HG03280 (cell line): Measurements from ENCODE around the gene MMADHC.
"Not testable (repeated sequence)": the region's sequence is repeated elsewhere in the genome, so short reads cannot be mapped to it uniquely, and the experiment has no call there.

Experiments used
- ATAC-seq: cut with Tn5 transposase; IDR thresholded peaks from one replicate; pipeline ENCODE4 v1.9.1; 2021; ENCODE audit warnings: mild to moderate bottlenecking, moderate library complexity; ENCODE audit not compliant: unreplicated experiment

The MMADHC gene

GRCh38 chr2:149595056-149595963 is 7.7 kb upstream of the MMADHC start:
- ATAC-seq: no peak

DNA sequence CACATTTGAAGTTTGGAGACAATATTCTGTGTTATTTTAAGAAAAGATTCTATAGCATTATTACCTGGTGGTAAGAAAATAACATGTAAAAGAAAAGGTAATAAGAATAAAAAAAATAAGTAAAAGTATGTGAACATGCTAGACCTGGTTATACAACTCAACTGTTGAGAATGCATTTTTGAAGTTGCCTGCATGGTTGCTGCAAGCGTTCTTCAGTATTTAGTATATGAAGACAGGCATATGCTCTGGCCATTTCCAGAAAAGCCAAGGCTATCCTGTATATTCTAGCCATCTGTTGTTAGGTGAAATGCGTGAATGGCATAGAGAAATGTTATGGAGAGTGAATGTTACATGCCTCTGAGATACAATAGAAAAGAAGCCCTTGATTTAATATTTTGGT is 6.8 kb upstream of the MMADHC start:
- ATAC-seq: no peak

GRCh38 chr2:149587950-149588487 is 444 bp upstream of the MMADHC start:
- peak; percentile 27 for ATAC-seq

DNA sequence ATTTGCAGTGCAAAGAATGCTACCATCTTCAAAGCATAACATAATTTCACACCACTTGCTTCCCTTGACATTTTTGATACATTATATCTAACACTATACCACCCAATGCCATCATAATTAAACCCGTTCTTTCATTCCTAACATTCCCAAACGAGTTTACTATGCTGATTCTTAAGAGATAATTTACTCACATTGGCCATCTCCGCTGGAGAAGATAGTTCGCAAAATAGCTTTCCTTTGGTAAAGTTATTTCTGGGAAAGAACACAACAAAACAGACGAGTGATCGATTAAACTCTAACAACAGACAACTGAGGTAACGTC is 716 bp downstream of the MMADHC start:
- no peak for ATAC-seq

- no peak for ATAC-seq
Observed at GRCh38 chr2:149586063-149586462, 1.5 kb downstream of the MMADHC start.

- ATAC-seq: no peak
Observed at GRCh38 chr2:149585166-149585885, 2.2 kb downstream of the MMADHC start.

DNA sequence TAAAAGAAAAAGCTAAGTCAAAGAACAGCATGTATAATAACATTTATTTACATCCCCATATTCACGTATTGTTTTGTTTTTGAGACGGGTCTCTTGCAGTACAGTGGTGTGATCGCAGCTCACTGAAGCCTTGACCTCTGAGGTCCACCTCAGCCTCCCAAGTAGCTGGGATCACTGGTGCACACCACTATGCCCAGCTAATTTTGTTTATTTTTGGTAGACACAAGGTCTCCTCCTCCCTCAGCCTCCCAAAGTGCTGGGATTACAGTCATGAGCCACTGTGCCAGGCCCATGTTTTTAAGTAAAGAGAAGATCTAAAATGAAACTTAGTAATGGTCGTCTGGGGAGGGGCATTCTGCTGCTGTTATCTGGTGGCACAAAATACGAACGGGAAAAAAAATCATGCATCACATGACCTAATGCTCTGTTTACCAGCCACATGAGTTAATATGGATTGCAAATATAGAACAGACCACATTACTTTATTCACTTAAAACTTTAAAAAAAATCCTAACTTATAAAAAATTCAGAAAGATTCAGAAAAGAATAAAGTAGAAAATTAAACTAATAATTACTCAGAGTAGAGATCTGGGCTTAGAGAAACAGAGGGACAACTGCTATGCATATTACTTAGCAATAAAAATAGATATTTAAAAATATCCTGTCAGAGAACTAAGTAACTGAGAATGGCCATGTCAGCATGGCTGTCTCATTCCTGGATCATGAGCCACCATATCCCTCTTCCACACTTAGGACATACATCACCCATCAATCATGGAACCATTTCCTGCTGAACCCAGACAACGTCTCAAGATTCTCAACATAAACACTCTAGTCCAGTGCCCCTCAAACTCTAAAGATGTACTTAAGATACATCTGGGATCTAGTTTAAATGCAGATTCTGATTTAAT is 7.3 kb downstream of the MMADHC start:
- no peak for ATAC-seq

DNA sequence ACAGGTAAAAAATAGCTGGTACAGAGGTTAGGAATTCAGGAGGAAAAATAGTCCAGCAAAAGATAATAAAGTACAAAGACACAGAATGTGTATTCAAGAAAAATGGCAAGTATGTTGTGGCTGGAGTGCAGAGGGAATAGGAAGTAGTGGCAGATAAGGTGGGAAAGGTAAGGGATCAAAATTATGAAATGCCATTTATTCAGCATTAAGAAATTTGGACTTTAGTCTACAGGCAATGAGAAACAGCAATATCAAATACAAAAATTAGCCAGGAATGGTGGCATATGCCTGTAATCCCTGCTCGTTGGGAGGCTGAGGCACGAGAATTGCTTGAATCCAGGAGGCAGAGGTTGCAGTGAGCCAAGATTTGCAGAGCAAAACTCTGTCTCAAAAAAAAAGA is 10.3 kb downstream of the MMADHC start:
- ATAC-seq: no peak

DNA sequence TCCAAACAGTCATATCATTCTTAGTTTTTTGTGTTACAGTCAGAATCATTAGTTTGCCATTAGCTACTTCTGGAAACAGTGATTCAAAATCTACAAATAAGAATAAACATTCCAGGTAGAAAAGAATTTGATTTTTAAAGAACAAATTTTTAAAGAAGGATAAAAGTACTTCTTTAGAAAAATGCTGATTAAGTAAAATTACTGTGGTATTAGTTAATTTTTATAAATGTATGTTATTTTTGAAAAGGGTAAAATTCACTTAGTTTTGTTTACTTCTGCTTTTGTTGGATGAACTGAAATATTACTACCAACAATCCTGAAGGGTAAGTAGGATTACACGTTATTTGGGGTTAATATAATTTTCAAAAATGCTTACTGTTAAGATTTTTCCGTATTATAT is 11.8 kb downstream of the MMADHC start:
- ATAC-seq: no peak

GRCh38 chr2:149575277-149575676 is 12.3 kb downstream of the MMADHC start:
- ATAC-seq: no peak

GRCh38 chr2:149573760-149574159 is 13.8 kb downstream of the MMADHC start:
- ATAC-seq: no peak

DNA sequence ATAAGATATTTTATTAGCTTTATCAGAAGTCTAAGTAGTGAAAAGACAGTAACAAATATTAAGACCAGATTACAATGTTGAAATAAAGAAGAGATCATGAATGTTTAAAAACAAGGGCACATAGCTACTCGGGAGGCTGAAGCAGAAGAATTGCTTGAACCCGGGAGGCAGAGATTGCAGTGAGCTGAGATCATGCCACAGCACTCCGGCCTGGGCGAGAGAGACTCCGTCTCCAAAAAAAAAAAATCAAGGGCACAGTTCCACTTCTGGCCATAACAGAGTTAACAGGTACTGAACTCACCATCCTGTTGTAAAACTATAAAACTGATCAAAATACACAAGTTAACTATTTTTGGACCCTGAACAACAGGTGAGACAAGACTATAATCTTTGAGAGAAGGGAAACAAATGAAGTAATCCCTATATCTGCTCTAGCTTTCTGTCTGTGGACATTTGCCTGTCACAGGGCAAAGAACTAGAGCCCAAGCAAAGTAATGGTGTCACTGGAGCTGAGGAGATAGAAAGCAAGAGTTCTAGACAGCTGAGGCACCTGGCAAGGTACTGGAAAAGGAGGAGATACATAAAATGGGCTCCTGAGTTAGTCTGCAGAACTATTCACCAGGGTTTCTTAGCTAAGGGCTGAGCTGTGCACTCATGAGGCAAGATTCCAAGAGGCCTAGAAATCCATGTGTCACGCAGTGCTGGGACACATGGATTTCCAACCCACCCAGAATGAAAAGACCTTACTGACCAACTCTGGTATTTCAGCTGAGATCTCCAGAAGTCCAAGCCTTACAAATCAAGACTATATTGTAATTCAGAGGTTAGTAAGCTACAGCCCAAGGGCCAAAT is 15.2 kb downstream of the MMADHC start:
- ATAC-seq: no peak

GRCh38 chr2:149568138-149568537 is 19.4 kb downstream of the MMADHC start:
- no peak for ATAC-seq

- no peak for ATAC-seq
Observed at GRCh38 chr2:149566652-149567051, 20.9 kb downstream of the MMADHC start.

GRCh38 chr2:149565625-149566024 is 21.9 kb downstream of the MMADHC start:
- not testable (repeated sequence) for ATAC-seq

DNA sequence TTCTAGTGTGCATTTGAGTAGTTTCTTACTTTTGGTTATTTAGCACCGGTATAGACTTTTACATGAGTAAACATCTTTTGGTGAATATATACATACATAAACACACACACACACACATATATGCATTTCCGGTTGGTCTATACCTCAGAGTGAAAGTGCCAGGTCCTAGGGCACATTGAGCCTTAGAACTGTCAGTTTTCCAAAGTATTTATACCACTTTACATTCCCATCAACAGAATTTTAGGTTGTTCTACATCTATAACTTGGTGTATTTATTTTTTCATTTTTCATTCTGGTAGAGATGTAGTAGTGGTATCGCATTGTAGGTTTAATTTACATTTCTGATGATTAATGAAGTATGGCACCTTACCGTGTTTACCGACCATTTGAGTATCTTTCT is 22.6 kb downstream of the MMADHC start:
- ATAC-seq: no peak

DNA sequence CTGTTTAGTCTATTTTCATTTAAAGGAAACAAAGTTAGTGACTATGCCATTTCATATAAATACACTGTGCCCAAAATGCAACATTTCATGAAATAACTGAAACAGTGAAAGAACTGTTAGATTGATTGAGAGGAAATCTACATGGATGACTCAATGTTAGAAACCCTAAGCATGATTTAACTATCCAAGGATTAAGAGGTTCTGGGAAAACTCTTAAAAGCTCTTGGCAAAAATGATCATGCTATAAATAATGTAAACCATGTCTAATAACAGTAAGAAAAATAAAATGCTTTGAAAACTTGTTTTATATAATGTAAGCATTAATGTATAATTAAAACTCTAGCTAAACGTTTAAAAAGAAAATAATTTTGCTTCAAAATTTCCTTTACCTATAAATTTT is 23.5 kb downstream of the MMADHC start:
- no peak for ATAC-seq

DNA sequence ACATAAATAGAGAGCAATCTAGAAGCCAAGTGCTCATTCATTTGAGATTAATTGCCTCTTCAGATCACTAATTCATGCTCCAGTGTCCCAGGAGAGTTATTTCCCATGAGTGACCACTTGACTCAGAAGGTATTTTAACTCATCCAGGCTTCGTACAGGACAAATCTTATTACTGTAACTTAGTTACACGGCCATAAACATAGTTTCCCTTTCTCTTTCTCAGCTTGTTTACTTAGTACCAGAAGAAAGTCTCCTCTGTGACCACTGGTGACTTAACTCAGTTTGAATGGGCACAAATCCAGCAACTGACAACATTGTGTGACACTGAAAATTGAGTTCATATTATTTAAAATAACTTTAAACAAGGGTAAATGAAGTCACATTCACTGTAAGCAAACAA is 25.3 kb downstream of the MMADHC start:
- peak; percentile 92 for ATAC-seq

DNA sequence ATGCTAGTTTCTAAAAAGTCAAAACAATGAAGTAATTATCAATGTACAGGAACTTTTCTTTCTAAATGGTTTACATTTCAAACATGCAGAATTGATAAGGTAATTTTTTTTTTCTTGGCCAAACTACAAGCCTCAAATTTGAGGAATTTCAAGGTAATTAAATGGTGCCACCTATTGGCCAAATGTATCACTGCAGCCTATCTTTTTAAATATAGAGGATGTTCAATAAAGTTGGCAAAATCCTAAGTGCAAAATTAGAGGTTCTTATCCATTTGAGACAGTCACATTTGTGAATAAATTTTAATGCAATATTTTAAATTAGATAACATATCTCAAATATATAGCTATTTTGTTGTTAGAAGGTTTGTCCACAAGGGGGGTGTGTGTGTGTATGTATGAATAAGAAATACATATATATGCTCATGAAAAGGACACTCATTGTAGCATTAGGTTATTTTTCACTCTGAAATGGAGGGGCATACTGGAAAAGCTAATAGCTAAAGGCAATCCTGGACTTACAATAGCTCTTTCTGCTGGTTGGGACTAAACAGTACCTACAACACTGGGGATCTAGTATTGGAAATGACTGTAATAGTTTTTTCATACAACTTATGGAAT is 26.2 kb downstream of the MMADHC start:
- ATAC-seq: no peak
